T47D (cell line): Measurements from ENCODE around the gene NMNAT1.
A peak's percentile ranks its signal among the peaks of the same experiment; 100 is the strongest.

Experiments
- DNase-seq, 2 experiments: peaks; one replicate each; pipeline versions ENCODE4 v3.0.0 to v3.0.0-alpha.2; 2011 to 2012; ENCODE audit warnings: low read depth in 1 of 2, low spot score in 1 of 2
- JUND ChIP-seq: IDR thresholded peaks from 2 replicates; pipeline ENCODE4 v1.6.1; 2012; ENCODE audit warnings: low read depth
- in situ Hi-C: cut with HindIII; loops from 2 replicates; pipeline ENCODE4 v1.10.0; 2016; ENCODE audit warnings: low sequenced_read_pairs, low pct_unique_long_range_greater_than_20kb

The NMNAT1 gene

DNA sequence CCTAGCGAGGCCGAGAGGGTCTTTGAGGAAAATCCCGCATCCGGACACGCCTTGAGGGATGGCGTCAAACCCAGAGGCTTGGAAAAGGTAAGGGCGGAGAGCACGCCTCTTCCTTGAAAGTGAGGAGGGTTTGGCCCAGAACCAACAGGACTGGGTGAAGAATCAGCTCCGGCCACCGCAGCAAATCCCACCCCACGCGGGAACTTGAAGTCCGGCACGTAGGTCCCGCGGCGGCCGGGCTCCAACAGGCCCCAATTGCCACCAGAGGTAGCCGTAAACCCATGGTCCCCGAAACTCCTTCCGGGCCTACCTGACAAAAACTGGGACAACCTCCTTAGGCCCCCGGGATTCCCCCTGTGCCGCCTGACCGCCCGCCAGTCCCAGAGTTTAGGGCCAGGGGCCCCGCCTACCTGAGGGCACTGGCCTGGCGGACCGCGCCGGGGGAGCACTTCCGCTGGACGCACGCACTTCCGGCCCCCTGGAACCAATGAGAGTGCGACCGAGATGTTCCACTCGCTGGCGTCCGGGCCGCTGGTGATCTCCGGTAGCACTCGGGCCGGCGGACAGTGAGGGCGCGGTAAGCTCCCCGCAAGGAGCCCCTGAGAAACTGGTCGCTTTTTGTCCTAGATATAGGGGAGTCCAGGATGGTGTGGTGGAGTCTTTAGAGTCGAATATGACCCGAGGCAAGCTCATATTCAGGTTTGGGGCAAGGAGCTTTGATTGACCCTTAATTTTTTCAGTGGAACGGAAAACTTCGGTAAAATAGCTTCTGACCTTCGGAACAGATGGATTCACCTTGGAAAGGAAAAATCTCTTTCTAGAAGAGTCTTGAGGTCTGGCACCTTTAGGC, at the start of gene NMNAT1, which contains the start of gene LZIC:
TSS of gene NMNAT1 (plus strand) at position 537 of the 850 bp plus-strand sequence. CDS start 28,599 bp downstream, outside the sequence.
TSS of gene LZIC (minus strand) at position 453 of the 850 bp plus-strand sequence. CDS start 6,772 bp downstream, outside the sequence.
- in situ Hi-C loops, result no loop called here
- DNase-seq, result peak; percentile 62 to 94
- TF ChIP-seq JUND, result no peak

- peak in 1 of 2 experiments; percentile 45 for DNase-seq
- in situ Hi-C loops, result no loop called here
- no peak for TF ChIP-seq JUND
These were observed 49.2 kb upstream of the NMNAT1 start for GRCh38 chr1:9894115-9894514.

- peak in 1 of 2 experiments; percentile 47 for DNase-seq
- TF ChIP-seq JUND, result no peak
- in situ Hi-C loops, result no loop called here
These were observed 42.9 kb upstream of the NMNAT1 start for GRCh38 chr1:9900142-9901043.

DNA sequence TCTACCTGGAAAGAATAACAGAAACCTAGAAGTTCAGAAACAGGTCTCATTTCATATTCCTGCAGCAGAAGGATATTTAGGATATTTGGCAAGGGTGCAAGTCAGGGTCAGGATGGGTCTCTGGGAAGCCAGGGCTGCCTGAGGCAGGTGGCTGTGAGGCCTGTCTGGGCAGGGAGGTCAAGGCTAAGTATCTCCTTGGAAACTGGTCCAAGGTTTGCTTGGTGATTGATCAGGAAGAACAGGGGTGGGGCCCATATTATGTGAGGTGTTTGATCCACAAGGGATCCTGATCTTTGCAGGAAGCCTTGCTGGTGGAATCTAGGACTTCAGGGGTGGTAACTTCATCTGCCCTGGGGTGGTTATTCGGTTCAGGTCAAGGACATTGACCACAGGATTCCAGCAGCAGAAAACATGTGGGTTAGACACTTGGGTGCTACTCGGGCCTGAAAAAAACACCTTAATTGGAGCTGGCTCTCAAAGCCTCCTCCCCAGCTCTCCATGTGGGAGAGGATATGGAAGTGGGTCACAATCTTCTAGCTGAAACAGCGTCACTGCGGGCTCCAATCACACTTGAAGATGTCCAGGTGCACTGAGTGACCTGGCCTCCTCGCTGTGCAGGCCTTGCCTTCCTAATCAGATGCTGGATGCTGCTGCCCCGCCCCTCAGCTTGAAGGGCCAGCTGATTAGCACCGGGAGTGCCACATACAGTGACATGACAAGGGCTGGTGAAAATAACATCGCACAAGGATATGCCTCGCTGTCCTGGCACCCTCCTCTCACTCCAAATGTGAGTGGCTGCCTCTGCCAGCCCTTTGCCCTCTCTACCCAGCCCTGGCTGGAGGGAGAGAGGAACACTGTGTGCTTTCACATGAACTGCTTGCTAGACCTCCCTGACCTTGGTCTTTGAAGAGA, 41.9 kb upstream of the NMNAT1 start:
- in situ Hi-C loops, result no loop called here
- TF ChIP-seq JUND, result no peak
- no peak for DNase-seq

- in situ Hi-C loops, result no loop called here
- no peak for TF ChIP-seq JUND
- no peak for DNase-seq
These were observed 41.2 kb upstream of the NMNAT1 start for GRCh38 chr1:9902060-9902452.

GRCh38 chr1:9903801-9904527, 39.3 kb upstream of the NMNAT1 start:
- in situ Hi-C loops, result no loop called here
- no peak for TF ChIP-seq JUND
- no peak for DNase-seq

- in situ Hi-C loops, result no loop called here
- DNase-seq, result no peak
- no peak for TF ChIP-seq JUND
These were observed 38.7 kb upstream of the NMNAT1 start for GRCh38 chr1:9904596-9904995.

DNA sequence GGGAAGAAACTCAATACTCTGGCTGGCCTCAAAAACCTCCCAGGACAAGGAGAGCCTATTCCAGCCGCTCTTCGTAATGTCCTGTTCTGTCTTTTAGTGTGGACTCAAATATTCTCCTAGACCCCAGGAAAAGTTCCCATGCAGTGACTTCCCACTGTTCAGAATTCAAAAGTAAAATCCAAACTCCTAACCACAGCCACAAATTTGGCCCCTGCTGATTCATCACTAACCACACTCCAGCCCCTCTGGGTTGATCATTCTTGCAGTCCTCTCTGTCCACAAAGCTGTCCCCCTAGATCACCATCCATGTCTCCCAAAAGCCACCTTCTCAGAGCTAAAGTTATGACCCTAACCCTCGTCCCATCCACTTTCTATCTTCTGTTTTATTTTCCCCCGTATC, 38.3 kb upstream of the NMNAT1 start:
- no peak for DNase-seq
- in situ Hi-C loops, result no loop called here
- TF ChIP-seq JUND, result no peak

DNA sequence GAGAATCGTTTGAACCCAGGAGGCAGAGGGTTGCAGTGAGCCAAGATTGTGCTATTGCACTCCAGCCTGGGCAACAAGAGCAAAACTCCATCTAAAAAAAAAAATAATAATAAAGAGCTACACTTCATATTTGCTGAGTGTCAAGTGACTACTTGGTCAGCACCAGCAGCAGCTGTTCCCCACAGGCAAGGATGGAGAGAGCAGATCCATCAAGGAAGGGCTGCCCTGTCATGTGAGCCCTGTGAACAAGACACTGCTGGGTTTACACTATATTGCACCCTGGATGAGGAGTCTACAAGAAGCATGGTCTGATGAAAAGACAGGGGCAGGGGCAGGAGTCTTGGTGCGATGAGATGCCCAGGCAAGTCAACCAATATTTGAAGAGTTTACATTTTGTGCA, 36.8 kb upstream of the NMNAT1 start:
- TF ChIP-seq JUND, result no peak
- DNase-seq, result no peak
- in situ Hi-C loops, result no loop called here

- TF ChIP-seq JUND, result no peak
- DNase-seq, result peak in 1 of 2 experiments; percentile 48
- in situ Hi-C loops, result no loop called here
These were observed 35.8 kb upstream of the NMNAT1 start for GRCh38 chr1:9907441-9907840.

GRCh38 chr1:9908871-9909233, 34.4 kb upstream of the NMNAT1 start:
- TF ChIP-seq JUND, result no peak
- in situ Hi-C loops, result no loop called here
- DNase-seq, result no peak
